Erythroblast (primary cell): ENCODE results near the gene PAM.

Experiments used
- GATA1 ChIP-seq: IDR thresholded peaks from 2 replicates; pipeline ENCODE4 v1.6.1; 2011; ENCODE audit warnings: low read depth, mild to moderate bottlenecking, control low read depth, low read length, moderate library complexity
- POLR2A ChIP-seq: IDR thresholded peaks from 2 replicates; pipeline ENCODE4 v1.6.1; 2011; ENCODE audit warnings: mild to moderate bottlenecking, low read length

GRCh38 chr5:102772273-102772672 is 17.2 kb downstream of the PAM start:
- TF ChIP-seq POLR2A (no peak), GATA1 (no peak)
